Measurements from ENCODE around the gene EPHB1.
"Not testable (repeated sequence)": the region's sequence is repeated elsewhere in the genome, so short reads cannot be mapped to it uniquely, and the experiment has no call there.

EPHB1 gene

GRCh38 chr3:135106445-135106844 lies 311.4 kb downstream of the EPHB1 start:
- FAIRE-seq (peak; percentile 20), DNase-seq (ENCODE audit: insufficient read length, low spot score) (no peak)

GRCh38 chr3:135107043-135107442 lies 312.0 kb downstream of the EPHB1 start:
- DNase-seq (ENCODE audit: insufficient read length, low spot score) (no peak), FAIRE-seq (no peak)
- no peak for TF ChIP-seq POLR2AphosphoS5 (IDR thresholded peaks at IDR 0.05; ENCODE audit: low read depth, low read length)
- TF ChIP-seq PAX5 (IDR thresholded peaks at IDR 0.05; ENCODE audit: insufficient read depth, low read length, severe bottlenecking) = no peak
- no peak for TF ChIP-seq TAF1 (IDR thresholded peaks at IDR 0.05; ENCODE audit: low read depth, low read length)
- TF ChIP-seq POU2F2 (IDR thresholded peaks at IDR 0.05; ENCODE audit: low read depth, low read length) = no peak
- no peak for TF ChIP-seq POLR2A (IDR thresholded peaks at IDR 0.05; ENCODE audit: low read depth, low read length)
- no peak for TF ChIP-seq SPI1 (IDR thresholded peaks at IDR 0.05; ENCODE audit: low read depth, low read length)

More at GRCh38 chr3:135106445-135106844, 311.4 kb downstream of the EPHB1 start:
- TF ChIP-seq PAX5 (IDR thresholded peaks at IDR 0.05; ENCODE audit: insufficient read depth, low read length, severe bottlenecking) (no peak), POU2F2 (IDR thresholded peaks at IDR 0.05; ENCODE audit: low read depth, low read length) (no peak), POLR2AphosphoS5 (IDR thresholded peaks at IDR 0.05; ENCODE audit: low read depth, low read length) (no peak), TAF1 (IDR thresholded peaks at IDR 0.05; ENCODE audit: low read depth, low read length) (no peak), POLR2A (IDR thresholded peaks at IDR 0.05; ENCODE audit: low read depth, low read length) (no peak), SPI1 (IDR thresholded peaks at IDR 0.05; ENCODE audit: low read depth, low read length) (no peak)

DNA sequence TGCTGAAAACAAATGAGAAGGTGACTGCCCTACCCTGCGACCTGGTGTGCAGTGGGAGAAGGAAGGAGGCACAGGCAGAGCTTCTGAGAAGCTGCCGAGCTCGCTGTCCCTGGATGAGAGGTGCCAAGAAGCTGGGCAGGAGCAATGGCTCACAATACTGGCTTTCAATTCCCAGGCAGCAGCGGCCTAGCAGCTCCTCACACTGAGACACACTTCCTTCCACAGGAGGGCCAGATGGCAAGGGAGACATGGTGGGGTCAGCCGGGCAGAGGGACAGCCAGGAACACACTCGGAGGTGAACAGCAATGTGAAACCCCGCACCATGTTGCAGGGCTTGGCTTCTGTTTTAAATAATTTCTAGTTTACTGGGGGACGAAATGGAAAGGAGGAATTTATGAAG lies 314.6 kb downstream of the EPHB1 start:
- DNase-seq (ENCODE audit: insufficient read length, low spot score) = no peak
- TF ChIP-seq SPI1 (IDR thresholded peaks at IDR 0.05; ENCODE audit: low read depth, low read length) (no peak), POLR2AphosphoS5 (IDR thresholded peaks at IDR 0.05; ENCODE audit: low read depth, low read length) (no peak), POLR2A (IDR thresholded peaks at IDR 0.05; ENCODE audit: low read depth, low read length) (no peak), POU2F2 (IDR thresholded peaks at IDR 0.05; ENCODE audit: low read depth, low read length) (no peak), PAX5 (IDR thresholded peaks at IDR 0.05; ENCODE audit: insufficient read depth, low read length, severe bottlenecking) (no peak), TAF1 (IDR thresholded peaks at IDR 0.05; ENCODE audit: low read depth, low read length) (no peak)
- FAIRE-seq = no peak

GRCh38 chr3:135114551-135114950 lies 319.5 kb downstream of the EPHB1 start:
- not testable (repeated sequence) for FAIRE-seq; DNase-seq (ENCODE audit: insufficient read length, low spot score)

DNA sequence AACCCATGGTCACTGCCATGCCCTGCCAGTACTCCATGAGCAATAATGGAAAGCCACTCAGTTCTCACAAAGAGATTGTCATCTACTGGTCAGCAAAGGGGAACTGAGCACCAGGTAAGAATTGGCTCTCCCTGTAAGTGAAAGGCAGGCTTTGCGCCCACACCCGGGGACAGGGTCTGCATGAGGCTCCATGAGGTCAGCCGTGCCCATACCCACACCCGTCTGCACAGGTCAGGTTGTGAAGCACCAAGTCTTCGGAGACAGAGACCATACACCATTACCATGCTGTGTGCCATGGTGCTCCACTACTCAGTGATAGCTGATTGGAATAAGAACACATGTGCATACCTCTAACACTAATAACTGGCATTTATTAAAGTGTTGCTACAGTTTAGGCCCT lies 322.9 kb downstream of the EPHB1 start:
- no peak for FAIRE-seq
- TF ChIP-seq POLR2A (IDR thresholded peaks at IDR 0.05; ENCODE audit: low read depth, low read length) = no peak
- TF ChIP-seq TAF1 (IDR thresholded peaks at IDR 0.05; ENCODE audit: low read depth, low read length) = no peak
- TF ChIP-seq POU2F2 (IDR thresholded peaks at IDR 0.05; ENCODE audit: low read depth, low read length) = no peak
- TF ChIP-seq POLR2AphosphoS5 (IDR thresholded peaks at IDR 0.05; ENCODE audit: low read depth, low read length) = no peak
- TF ChIP-seq PAX5 (IDR thresholded peaks at IDR 0.05; ENCODE audit: insufficient read depth, low read length, severe bottlenecking) = no peak
- TF ChIP-seq SPI1 (IDR thresholded peaks at IDR 0.05; ENCODE audit: low read depth, low read length) = no peak
- DNase-seq (ENCODE audit: insufficient read length, low spot score) = no peak

GRCh38 chr3:135118792-135119191 lies 323.7 kb downstream of the EPHB1 start:
- FAIRE-seq = no peak
- DNase-seq (ENCODE audit: insufficient read length, low spot score) = no peak
- TF ChIP-seq POLR2A (IDR thresholded peaks at IDR 0.05; ENCODE audit: low read depth, low read length) (no peak), POU2F2 (IDR thresholded peaks at IDR 0.05; ENCODE audit: low read depth, low read length) (no peak), PAX5 (IDR thresholded peaks at IDR 0.05; ENCODE audit: insufficient read depth, low read length, severe bottlenecking) (no peak), TAF1 (IDR thresholded peaks at IDR 0.05; ENCODE audit: low read depth, low read length) (no peak), POLR2AphosphoS5 (IDR thresholded peaks at IDR 0.05; ENCODE audit: low read depth, low read length) (no peak), SPI1 (IDR thresholded peaks at IDR 0.05; ENCODE audit: low read depth, low read length) (no peak)

DNA sequence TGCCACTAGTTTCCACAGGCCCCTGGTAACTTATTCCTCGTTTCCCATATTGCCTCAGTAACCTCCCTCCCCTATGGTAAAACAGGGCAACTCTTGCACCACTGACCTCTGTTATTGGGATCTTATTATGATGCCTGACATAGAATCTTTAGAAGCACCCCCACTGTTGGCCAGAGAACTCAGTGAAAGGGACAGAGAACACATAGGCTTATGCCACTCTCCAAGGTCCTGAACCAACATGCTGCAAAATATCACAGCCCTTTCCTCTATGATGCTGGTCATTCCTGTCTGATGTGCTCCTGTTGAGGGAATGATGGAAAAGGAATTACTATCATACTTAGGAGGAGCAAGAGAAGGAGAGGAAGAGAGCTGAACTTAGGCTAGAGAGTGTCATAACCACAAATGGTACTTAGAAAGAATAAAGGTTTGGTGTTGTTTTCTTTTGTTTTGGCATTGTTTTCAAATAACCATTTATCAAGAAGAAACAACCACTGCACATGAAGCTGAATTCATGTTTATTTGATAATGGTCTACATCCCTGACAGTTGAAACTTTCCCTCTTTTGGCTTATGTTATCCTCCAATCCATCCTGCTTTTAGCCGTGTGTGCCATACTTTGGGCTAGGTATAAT lies 330.2 kb downstream of the EPHB1 start:
- DNase-seq (ENCODE audit: insufficient read length, low spot score) (peak; percentile 15), FAIRE-seq (no peak)
- TF ChIP-seq SPI1 (IDR thresholded peaks at IDR 0.05; ENCODE audit: low read depth, low read length) = no peak
- TF ChIP-seq PAX5 (IDR thresholded peaks at IDR 0.05; ENCODE audit: insufficient read depth, low read length, severe bottlenecking) = no peak
- TF ChIP-seq POLR2A (IDR thresholded peaks at IDR 0.05; ENCODE audit: low read depth, low read length) = no peak
- no peak for TF ChIP-seq TAF1 (IDR thresholded peaks at IDR 0.05; ENCODE audit: low read depth, low read length)
- no peak for TF ChIP-seq POU2F2 (IDR thresholded peaks at IDR 0.05; ENCODE audit: low read depth, low read length)
- TF ChIP-seq POLR2AphosphoS5 (IDR thresholded peaks at IDR 0.05; ENCODE audit: low read depth, low read length) = no peak

DNA sequence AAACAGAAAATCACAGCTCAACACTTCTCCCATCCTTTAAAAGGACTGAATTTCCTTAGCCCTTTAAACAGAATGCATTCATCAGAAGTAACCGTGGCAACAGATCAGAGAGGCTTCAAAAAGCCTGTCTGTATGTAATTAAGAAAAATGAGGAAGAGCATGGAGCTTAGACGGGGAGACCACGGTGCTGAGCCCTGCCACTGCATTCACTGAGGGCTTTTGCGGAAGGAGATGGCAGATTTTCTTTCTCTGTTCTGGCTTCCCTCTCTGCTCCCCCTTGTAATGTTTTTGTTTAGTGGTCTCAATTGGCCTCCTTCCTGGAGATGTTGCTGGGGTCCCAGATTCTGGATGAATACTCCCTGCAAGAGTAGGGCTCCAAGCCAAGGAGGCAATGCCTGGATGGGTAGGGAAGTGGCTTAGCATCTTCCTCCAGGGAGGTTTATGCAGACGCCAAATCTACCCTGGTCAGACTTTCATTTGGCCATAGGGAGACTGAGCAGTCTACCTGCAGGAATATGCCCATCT lies 332.9 kb downstream of the EPHB1 start:
- FAIRE-seq (no peak), DNase-seq (ENCODE audit: insufficient read length, low spot score) (no peak)
- TF ChIP-seq POLR2AphosphoS5 (IDR thresholded peaks at IDR 0.05; ENCODE audit: low read depth, low read length) = no peak
- TF ChIP-seq POU2F2 (IDR thresholded peaks at IDR 0.05; ENCODE audit: low read depth, low read length) = no peak
- no peak for TF ChIP-seq TAF1 (IDR thresholded peaks at IDR 0.05; ENCODE audit: low read depth, low read length)
- TF ChIP-seq PAX5 (IDR thresholded peaks at IDR 0.05; ENCODE audit: insufficient read depth, low read length, severe bottlenecking) = no peak
- TF ChIP-seq SPI1 (IDR thresholded peaks at IDR 0.05; ENCODE audit: low read depth, low read length) = no peak
- TF ChIP-seq POLR2A (IDR thresholded peaks at IDR 0.05; ENCODE audit: low read depth, low read length) = no peak

- DNase-seq (ENCODE audit: insufficient read length, low spot score) = no peak
- no peak for TF ChIP-seq TAF1 (IDR thresholded peaks at IDR 0.05; ENCODE audit: low read depth, low read length)
- no peak for TF ChIP-seq POU2F2 (IDR thresholded peaks at IDR 0.05; ENCODE audit: low read depth, low read length)
- TF ChIP-seq PAX5 (IDR thresholded peaks at IDR 0.05; ENCODE audit: insufficient read depth, low read length, severe bottlenecking) = no peak
- TF ChIP-seq SPI1 (IDR thresholded peaks at IDR 0.05; ENCODE audit: low read depth, low read length) = no peak
- TF ChIP-seq POLR2A (IDR thresholded peaks at IDR 0.05; ENCODE audit: low read depth, low read length) = no peak
- no peak for TF ChIP-seq POLR2AphosphoS5 (IDR thresholded peaks at IDR 0.05; ENCODE audit: low read depth, low read length)
- no peak for FAIRE-seq
These were observed 333.8 kb downstream of the EPHB1 start for GRCh38 chr3:135128818-135129217.

DNA sequence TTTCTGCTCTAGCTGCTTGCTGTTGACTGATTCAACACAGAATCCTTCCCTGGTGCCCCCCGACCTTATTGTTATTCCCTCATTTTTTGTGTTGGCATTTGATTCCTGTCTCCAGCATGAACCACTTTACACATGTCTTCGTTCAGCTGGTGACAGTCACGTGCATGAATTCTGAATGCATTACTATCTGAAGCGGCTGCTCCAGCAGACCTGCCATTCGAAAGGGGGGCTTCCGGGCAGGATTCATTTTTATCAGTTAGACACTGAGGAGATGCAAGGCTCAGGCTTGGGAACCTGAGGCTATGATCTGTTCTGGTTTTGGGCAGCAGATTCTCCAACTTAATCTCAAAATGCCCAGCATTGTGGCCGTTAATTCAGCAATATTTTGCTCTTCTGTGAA lies 336.2 kb downstream of the EPHB1 start:
- FAIRE-seq = no peak
- DNase-seq (ENCODE audit: insufficient read length, low spot score) = no peak
- TF ChIP-seq PAX5 (IDR thresholded peaks at IDR 0.05; ENCODE audit: insufficient read depth, low read length, severe bottlenecking) (no peak), POU2F2 (IDR thresholded peaks at IDR 0.05; ENCODE audit: low read depth, low read length) (no peak)

Data from GM12891 (cell line).